Measurements from ENCODE around the gene MTARC1. TPM values are rescaled to one million over a fixed set of nuclear protein-coding genes. Genes with fewer than 3 reads are reported as not detected.

MTARC1 gene
- total RNA-seq, 1 experiment from 2014 or later: 0.34 TPM

GRCh38 chr1:220833436-220833835 is 46.7 kb downstream of the MTARC1 start:
- no peak for DNase-seq (ENCODE audit: low read depth)

GRCh38 chr1:220834155-220834870 is 47.6 kb downstream of the MTARC1 start:
- DNase-seq (ENCODE audit: low read depth): no peak

Other genes starting within 250 kb of the MTARC1 start
- under 0.01 and 0.11 TPM in 2 replicates for gene C1orf115, start 96.5 kb upstream of the MTARC1 start, total RNA-seq (2014; rRNA removed)
- gene MTARC2, start 38.6 kb upstream of the MTARC1 start, total RNA-seq (2014; rRNA removed): 0.17 and 1.5 TPM in 2 replicates
- gene HLX, start 92.5 kb downstream of the MTARC1 start, total RNA-seq (2014; rRNA removed): 2.4 TPM in 2 replicates

Measured in LHCN-M2 (cell line).